ENCODE measurements around the gene TBATA.

TBATA gene

GRCh38 chr10:70733051-70733450 is 52.1 kb downstream of the TBATA start:
- H3K27ac ChIP-seq (ENCODE audit: low read depth, low read length, poor library complexity, severe bottlenecking) = no peak overlapping the region
- TF ChIP-seq EZH2 (IDR thresholded peaks at IDR 0.05; ENCODE audit: borderline replicate concordance, low read length) (no peak), CTCF (IDR thresholded peaks at IDR 0.05; ENCODE audit: low read length) (no peak)
- no peaks in the 10 kb centered on the region for H3K4me1 ChIP-seq (ENCODE audit: insufficient read depth, low read length, severe bottlenecking)

GRCh38 chr10:70732569-70732968 is 52.6 kb downstream of the TBATA start:
- Histone ChIP-seq H3K36me3 (ENCODE audit: insufficient read depth, low read length) (no peaks in the 10 kb centered on the region), H4K20me1 (ENCODE audit: insufficient read depth, low read length) (no peaks in the 10 kb centered on the region), H3K27me3 (ENCODE audit: insufficient read depth, low read length) (no peaks in the 10 kb centered on the region; the same call in 1 of the 2 replicates), H3K4me1 (ENCODE audit: insufficient read depth, low read length, severe bottlenecking) (no peaks in the 10 kb centered on the region), H3K79me2 (ENCODE audit: insufficient read depth, low read length) (no peaks in the 10 kb centered on the region), H3K27ac (ENCODE audit: low read depth, low read length, poor library complexity, severe bottlenecking) (no peak overlapping the region), H3K4me3 (ENCODE audit: low read depth, low read length, poor library complexity, severe bottlenecking) (no peak overlapping the region), H3K4me2 (ENCODE audit: low read length) (no peak overlapping the region), H3K9me3 (ENCODE audit: low read length) (no peaks in the 10 kb centered on the region), H2AFZ (ENCODE audit: low read length) (no peak overlapping the region), H3F3A (ENCODE audit: insufficient read depth, low read length) (no peaks in the 10 kb centered on the region), H3K9ac (ENCODE audit: low read length) (no peak overlapping the region), H3K9me2 (ENCODE audit: low read depth, low read length) (no peaks in the 10 kb centered on the region)
- no peak for TF ChIP-seq CTCF (IDR thresholded peaks at IDR 0.05; ENCODE audit: low read length)

More at GRCh38 chr10:70733051-70733450, 52.1 kb downstream of the TBATA start:
- no peaks in the 10 kb centered on the region for H4K20me1 ChIP-seq (ENCODE audit: insufficient read depth, low read length)
- no peak overlapping the region for H3K4me3 ChIP-seq (ENCODE audit: low read depth, low read length, poor library complexity, severe bottlenecking)
- H2AFZ ChIP-seq (ENCODE audit: low read length) = no peak overlapping the region
- H3K4me2 ChIP-seq (ENCODE audit: low read length) = no peak overlapping the region
- H3K27me3 ChIP-seq (ENCODE audit: insufficient read depth, low read length) = no peaks in the 10 kb centered on the region; the same call in 1 of the 2 replicates
- no peaks in the 10 kb centered on the region for H3K9me2 ChIP-seq (ENCODE audit: low read depth, low read length)
- no peaks in the 10 kb centered on the region for H3K79me2 ChIP-seq (ENCODE audit: insufficient read depth, low read length)
- H3K36me3 ChIP-seq (ENCODE audit: insufficient read depth, low read length) = no peaks in the 10 kb centered on the region
- no peaks in the 10 kb centered on the region for H3K9me3 ChIP-seq (ENCODE audit: low read length)
- H3K9ac ChIP-seq (ENCODE audit: low read length) = no peak overlapping the region
- H3F3A ChIP-seq (ENCODE audit: insufficient read depth, low read length) = no peaks in the 10 kb centered on the region

GRCh38 chr10:70730955-70731354 is 54.2 kb downstream of the TBATA start:
- no peaks in the 10 kb centered on the region for H3K9me3 ChIP-seq (ENCODE audit: low read length)
- no peak overlapping the region for H3K27ac ChIP-seq (ENCODE audit: low read depth, low read length, poor library complexity, severe bottlenecking)
- H2AFZ ChIP-seq (ENCODE audit: low read length) = no peak overlapping the region
- no peak overlapping the region for H3K4me3 ChIP-seq (ENCODE audit: low read depth, low read length, poor library complexity, severe bottlenecking)
- no peak for TF ChIP-seq EZH2 (IDR thresholded peaks at IDR 0.05; ENCODE audit: borderline replicate concordance, low read length)
- TF ChIP-seq CTCF (IDR thresholded peaks at IDR 0.05; ENCODE audit: low read length) = no peak
- no peak overlapping the region for H3K4me2 ChIP-seq (ENCODE audit: low read length)
- no peaks in the 10 kb centered on the region for H3K36me3 ChIP-seq (ENCODE audit: insufficient read depth, low read length)
- no peaks in the 10 kb centered on the region for H3K79me2 ChIP-seq (ENCODE audit: insufficient read depth, low read length)
- no peaks in the 10 kb centered on the region for H3K4me1 ChIP-seq (ENCODE audit: insufficient read depth, low read length, severe bottlenecking)
- H3K9me2 ChIP-seq (ENCODE audit: low read depth, low read length) = no peaks in the 10 kb centered on the region
- H3K9ac ChIP-seq (ENCODE audit: low read length) = no peak overlapping the region
- no peaks in the 10 kb centered on the region for H4K20me1 ChIP-seq (ENCODE audit: insufficient read depth, low read length)
- H3K27me3 ChIP-seq (ENCODE audit: insufficient read depth, low read length) = no peaks in the 10 kb centered on the region; the same call in 1 of the 2 replicates
- no peaks in the 10 kb centered on the region for H3F3A ChIP-seq (ENCODE audit: insufficient read depth, low read length)

All from OCI-LY1 (cell line).